HG03565 (cell line): ENCODE results near the gene ADAMTS14.

ENCODE experiments used
- ATAC-seq: cut with Tn5 transposase; IDR thresholded peaks from one replicate; pipeline ENCODE4 v1.9.1; 2021; ENCODE audit warnings: mild to moderate bottlenecking, moderate library complexity; ENCODE audit not compliant: unreplicated experiment

ADAMTS14 gene

GRCh38 chr10:70692043-70692603 is 19.8 kb downstream of the ADAMTS14 start:
- no peak for ATAC-seq

DNA sequence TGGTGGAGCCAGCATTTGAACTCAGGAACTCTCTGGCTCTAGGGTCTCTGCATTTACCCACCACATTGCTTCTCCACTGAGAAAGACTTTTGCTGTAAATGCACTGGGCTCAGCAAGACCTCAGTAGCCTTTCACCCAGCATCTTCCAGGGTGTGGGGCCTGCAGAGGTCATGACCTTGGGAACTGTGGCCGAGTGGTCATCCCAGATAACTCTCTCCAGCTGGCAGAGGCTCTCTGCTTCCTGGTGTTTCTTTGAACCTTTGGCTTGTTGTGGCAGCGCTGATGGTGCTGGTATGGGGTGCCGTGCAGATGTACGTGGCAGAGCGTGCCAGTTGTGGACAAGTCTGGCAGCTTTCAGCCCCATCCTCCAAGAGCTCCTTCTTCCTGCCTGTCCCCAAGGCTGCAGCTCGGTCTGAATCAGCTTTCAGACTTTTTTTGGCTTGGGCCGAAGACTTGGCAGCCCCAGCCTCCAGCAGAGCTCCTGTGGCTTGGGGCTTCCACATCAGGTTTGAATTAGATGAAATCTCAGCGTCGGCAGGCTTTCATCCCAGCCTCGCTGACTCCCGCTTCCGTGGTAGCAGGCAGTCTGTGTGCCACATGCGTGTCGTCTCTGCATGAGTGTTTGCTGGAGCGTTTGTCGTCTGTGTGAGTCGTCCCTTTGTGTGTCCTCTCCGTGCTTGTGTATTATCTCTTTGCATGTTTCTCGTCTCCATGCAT is 21.5 kb downstream of the ADAMTS14 start:
- no peak for ATAC-seq

- no peak for ATAC-seq
These were observed 22.3 kb downstream of the ADAMTS14 start for GRCh38 chr10:70694418-70695141.

DNA sequence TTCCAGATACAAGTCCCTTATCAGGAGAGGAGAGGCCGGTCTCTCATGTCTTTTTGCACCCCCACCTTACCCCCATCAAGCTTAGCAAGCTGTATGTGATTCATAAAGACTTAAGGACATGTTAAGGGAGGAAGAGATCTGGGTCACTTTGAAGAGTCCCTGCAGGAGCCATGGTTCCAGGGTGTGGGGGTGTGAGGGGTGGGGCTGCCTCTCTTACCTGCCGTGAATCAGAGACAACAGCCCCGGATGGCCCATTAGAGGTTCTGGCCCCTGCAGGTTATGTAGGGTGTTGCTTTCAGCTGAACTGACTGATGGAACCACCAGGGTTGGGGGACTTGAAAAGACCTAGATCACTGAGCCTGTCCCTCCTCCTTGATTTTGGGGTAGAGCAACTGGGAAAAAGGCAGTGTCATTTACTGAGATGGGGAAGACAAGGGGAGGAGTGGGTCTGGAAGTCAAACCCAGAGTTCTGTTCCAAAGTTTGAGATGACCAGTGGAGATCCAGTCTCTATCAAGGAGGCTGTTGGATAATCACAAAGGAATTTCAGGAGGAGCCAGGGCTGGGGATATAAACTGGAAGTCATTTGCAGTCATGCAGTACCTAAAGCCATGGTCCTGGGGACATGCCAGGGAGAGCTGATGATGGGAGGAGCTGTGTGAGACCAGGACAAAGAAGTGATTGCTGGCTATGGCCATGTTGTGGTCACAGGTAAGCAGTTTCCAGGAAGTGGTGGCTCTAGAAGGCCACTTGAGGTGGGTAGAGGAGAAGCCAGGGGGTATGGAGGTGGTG is 23.1 kb downstream of the ADAMTS14 start:
- no peak for ATAC-seq

- no peak for ATAC-seq
These were observed 25.9 kb downstream of the ADAMTS14 start for GRCh38 chr10:70698211-70698610.

DNA sequence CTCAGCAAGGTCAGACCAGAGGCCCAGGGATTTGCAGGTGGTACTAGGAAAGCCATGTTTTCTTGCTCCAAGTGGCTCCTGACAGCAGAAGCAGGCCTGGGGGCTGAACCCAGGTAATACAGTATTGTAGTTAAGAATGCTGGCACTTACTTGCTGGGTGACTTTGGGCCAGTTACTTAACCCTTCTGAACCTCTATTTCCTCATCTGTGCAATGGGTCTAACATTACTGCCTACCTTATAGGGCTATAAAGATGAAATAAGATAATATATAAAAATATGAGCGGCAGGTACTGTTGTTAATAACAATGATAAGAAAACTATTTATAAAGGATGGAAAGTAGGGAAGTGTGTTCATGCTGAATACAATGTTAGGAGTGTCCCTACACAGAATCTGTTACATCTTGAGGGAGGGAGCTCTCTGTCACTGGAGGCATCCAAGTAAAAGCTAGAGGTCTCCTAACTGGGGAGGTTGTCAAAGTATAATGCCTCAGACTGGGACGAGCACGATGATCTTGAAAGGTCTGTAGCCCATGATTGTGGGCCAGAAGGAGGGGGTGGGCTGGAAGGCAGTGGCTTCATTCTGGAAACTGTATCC is 26.9 kb downstream of the ADAMTS14 start:
- no peak for ATAC-seq

GRCh38 chr10:70699659-70700174 is 27.4 kb downstream of the ADAMTS14 start:
- ATAC-seq, result no peak

GRCh38 chr10:70702190-70702763 is 30.0 kb downstream of the ADAMTS14 start:
- no peak for ATAC-seq

GRCh38 chr10:70704211-70704610 is 31.9 kb downstream of the ADAMTS14 start:
- ATAC-seq, result no peak

- ATAC-seq, result no peak
These were observed 33.0 kb downstream of the ADAMTS14 start for GRCh38 chr10:70705121-70705861.

DNA sequence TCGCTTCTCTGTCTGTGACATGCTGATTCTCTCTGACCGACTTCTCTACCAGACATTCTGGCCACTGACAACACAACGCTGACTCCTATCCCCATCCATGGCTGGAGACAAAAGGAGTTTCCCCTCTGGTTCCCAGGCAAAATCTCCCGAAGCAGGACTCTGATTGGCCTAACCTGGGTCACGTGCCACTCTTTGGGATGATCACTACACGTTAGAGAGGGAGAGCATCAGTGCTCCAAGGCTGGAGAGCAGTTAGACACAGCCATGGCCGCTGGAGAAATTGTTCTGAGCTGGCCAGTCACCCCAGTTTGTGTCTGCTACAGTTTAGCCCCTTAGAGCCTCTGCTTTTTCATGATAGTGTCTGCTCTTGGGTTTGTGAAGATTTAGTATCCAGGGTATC is 38.9 kb downstream of the ADAMTS14 start:
- no peak for ATAC-seq

- ATAC-seq, result no peak
These were observed 39.6 kb downstream of the ADAMTS14 start for GRCh38 chr10:70711911-70712310.

DNA sequence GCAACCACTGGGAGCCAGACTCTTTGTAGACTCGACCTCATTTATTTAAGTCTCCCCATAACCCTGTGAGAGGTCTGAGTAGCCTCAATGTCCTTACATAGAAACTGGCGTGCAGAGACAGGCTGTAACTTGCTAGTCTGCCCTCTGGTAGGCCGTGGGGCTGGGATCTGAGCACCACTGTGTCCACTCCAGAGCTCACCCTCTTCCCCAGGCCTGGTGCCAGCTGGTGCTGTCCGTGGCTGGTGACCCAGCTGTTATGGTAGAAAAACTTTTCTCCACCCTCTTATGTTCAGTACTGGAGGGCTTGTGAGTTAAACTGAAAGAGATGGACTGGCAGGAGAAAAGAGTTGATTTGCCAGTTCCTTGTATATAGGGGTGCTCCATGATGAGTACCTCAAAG is 41.9 kb downstream of the ADAMTS14 start:
- ATAC-seq, result no peak

- no peak for ATAC-seq
These were observed 42.6 kb downstream of the ADAMTS14 start for GRCh38 chr10:70714951-70715350.

DNA sequence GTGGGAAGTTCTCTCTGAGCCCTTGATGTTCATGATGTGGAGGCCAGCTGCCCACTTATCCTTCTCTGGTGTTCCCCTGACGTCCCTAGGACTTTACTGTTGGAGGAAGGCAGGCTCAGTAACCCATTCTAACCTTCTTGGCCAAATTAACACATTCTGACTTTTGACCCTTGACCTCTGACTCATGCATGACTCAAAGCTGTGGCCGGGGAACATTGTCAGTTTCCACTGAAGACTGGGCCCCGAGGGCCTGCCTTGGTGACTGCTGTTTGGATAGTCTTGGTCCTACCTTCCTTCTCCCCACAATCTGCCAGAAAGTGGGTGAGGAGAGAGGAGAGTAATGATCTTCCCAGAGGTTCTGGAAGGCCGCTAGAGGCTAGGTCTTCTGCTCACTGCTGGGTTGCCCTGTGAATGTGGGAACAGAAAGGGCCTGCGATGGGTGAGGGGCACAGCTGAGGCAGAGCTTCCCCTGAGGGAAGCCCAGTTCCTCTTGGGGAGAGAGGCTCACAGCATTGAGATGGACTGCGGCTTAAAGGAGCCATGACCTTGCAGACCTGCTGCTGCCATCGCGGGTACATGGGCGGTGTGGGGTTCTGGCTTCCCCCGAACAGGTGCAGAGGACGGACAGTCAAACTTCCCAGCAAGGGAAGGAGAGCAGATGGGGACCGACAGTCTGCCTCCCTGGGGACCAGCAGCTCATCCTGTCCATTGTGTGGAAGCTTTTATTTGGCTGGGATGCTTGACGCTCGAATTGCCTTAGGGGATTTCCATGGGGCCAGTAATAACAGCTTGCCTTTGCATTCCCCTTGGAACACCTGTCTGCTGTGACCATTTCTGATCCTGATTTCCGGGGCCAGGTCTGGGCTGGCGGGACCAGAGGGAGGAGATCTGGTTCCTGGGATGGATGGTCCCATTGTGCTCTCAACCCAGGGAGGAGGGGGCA is 43.8 kb downstream of the ADAMTS14 start:
- no peak for ATAC-seq

DNA sequence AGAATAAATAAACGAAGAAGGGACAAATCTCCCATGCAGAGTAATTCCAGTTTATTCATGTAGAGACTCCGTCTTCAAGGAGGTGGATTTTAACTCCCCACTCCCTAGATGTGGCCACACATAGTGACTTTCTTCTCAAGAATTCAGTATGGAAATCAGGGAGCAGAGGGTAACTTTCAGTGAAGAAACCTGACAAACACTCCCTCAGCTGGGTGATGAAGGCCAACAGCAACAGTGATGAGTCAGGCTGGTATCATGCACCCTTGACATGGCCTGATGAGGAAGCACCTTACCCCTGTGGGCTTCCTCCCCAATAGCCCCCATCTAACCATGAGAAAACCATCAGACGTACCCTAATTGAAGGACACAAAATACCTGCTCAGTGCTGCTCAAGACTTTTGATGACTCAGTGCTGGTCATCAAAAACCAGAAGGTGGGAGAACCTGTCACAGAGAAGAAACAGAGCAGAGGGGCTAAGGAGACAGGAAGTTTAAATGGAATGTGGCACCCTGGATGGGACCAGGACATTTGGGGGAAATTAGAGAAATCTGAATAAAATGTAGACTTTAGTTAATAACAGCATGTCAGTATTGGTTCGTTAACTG is 50.6 kb downstream of the ADAMTS14 start:
- ATAC-seq, result no peak

DNA sequence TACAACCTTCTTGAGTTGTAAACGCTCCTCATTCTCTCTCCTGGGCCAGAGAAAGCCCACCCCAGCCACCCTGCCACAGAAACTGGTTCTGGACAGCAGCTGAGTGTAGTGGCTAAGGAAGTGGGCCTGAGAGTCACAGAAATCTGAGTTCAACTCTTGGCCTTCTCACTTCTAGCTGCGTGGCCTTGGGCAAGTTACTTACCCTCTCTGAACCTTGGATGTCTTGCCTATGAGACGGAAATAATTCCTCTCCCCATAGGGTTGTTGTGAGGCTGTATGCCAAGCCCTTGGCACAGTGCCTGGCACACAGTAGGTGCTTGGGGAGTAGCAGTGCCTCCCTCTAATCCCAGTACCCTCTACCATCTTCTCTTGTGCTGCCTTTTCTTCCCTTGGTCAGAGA is 51.5 kb downstream of the ADAMTS14 start:
- no peak for ATAC-seq

GRCh38 chr10:70726909-70727495 is 54.7 kb downstream of the ADAMTS14 start:
- no peak for ATAC-seq
